Fibroblast of mammary gland (primary cell): Measurements from ENCODE around the gene NQO2.

Experiments used
- DNase-seq: peaks from one replicate; pipeline ENCODE4 v3.0.0-alpha.2; 2010; ENCODE audit warnings: low read depth
- H3K4me3 ChIP-seq: 2 replicates; pipeline ENCODE4 v1.5.1; 2011; ENCODE audit warnings: low read depth, mild to moderate bottlenecking, low read length, moderate library complexity; ENCODE audit not compliant: control insufficient read depth
- TF ChIP-seq, protein P1 (sequence below): conservative IDR thresholded peaks from 2 replicates; pipeline ENCODE4 v1.5.1; 2011; ENCODE audit warnings: low read depth, low read length, inconsistent platforms; ENCODE audit not compliant: control insufficient read depth, insufficient read depth

The NQO2 gene

DNA sequence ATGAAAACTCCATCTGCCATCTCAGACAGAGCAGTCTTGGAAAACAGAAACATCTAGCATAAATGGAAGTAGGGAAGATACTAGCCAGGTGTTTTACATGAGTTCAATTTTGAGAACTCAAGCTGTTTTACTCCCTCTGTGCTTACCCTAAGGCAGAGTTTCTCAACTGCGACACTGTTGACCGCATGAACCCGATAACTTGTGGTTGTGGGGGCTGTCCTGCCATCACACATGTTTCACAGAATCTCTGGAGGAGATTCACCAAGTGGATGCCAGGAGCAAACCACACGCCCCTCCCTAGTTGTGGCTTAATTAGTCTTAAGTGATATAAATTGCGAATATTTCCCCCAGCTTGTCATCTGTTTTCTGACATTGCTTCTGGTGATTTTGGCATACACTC, 26.0 kb upstream of the NQO2 start:
- peak; percentile 87 for DNase-seq
- no peak overlapping the region for H3K4me3 ChIP-seq
- TF ChIP-seq, protein P1, sequence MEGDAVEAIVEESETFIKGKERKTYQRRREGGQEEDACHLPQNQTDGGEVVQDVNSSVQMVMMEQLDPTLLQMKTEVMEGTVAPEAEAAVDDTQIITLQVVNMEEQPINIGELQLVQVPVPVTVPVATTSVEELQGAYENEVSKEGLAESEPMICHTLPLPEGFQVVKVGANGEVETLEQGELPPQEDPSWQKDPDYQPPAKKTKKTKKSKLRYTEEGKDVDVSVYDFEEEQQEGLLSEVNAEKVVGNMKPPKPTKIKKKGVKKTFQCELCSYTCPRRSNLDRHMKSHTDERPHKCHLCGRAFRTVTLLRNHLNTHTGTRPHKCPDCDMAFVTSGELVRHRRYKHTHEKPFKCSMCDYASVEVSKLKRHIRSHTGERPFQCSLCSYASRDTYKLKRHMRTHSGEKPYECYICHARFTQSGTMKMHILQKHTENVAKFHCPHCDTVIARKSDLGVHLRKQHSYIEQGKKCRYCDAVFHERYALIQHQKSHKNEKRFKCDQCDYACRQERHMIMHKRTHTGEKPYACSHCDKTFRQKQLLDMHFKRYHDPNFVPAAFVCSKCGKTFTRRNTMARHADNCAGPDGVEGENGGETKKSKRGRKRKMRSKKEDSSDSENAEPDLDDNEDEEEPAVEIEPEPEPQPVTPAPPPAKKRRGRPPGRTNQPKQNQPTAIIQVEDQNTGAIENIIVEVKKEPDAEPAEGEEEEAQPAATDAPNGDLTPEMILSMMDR, result no peak

DNA sequence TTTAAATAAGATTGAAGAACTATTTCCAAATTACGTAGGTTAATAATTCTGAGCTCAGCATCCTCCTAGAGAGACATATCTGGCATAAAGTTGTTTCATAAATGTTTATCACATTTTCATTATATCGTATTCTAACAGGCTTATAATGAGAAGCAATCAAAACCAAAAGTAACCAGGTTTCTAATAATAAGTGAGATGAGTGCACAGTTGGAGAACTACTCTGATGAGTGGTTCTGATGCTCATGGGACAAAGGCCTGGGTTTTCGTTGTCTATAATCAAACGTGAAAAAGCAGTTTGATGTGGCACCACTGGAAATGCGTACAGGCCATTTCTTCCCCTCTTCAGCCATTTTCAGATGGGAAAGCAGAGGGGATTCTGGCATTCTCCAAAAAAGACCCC, 23.6 kb upstream of the NQO2 start:
- TF ChIP-seq, protein P1, result no peak
- H3K4me3 ChIP-seq, result no peak overlapping the region
- no peak for DNase-seq

DNA sequence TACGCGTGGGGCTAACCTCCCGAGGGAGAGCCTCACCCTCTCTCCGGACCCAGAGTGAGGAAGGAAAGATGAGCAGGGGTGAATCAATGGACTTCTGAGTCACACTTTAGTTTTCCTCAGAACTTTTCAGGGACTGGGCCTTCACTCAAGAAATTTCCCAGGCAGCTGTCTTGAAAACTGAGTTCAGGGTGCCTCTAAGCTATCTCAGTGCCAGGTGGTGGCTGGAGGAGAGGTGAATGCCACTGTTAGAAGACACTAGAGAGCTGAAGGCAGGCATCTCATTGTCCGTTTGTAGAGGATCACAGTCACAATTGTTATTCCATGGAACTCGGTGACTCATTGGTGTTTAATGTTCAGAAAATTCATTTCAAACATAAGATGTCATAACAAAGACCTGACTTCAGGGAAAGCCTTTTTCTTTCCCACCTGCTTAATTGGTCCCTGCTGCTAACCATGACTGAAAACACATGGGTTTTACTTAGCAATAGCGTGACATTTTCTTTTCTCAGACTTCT, 23.1 kb upstream of the NQO2 start:
- TF ChIP-seq, protein P1, result no peak
- no peak overlapping the region for H3K4me3 ChIP-seq
- peak; percentile 93 for DNase-seq

DNA sequence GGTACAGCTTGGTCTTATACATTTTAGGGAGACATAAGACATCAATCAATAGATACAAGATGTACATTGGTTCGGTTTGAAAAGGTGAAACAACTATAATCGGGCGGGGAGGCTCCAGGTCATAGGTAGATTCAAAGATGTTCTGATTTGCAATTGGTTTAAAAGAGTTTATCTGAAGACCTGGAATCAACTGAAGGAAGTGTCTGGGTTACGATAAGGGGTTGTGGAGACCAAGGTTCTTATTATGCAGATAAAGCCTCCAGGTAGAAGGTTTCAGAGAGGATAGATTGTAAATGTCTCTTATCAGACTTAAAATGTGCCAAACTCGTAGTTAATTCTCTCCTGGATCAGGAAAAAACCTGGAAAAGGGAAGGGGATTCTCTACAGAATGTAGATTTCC, 22.4 kb upstream of the NQO2 start:
- TF ChIP-seq, protein P1, result no peak
- no peak for DNase-seq
- no peak overlapping the region for H3K4me3 ChIP-seq

DNA sequence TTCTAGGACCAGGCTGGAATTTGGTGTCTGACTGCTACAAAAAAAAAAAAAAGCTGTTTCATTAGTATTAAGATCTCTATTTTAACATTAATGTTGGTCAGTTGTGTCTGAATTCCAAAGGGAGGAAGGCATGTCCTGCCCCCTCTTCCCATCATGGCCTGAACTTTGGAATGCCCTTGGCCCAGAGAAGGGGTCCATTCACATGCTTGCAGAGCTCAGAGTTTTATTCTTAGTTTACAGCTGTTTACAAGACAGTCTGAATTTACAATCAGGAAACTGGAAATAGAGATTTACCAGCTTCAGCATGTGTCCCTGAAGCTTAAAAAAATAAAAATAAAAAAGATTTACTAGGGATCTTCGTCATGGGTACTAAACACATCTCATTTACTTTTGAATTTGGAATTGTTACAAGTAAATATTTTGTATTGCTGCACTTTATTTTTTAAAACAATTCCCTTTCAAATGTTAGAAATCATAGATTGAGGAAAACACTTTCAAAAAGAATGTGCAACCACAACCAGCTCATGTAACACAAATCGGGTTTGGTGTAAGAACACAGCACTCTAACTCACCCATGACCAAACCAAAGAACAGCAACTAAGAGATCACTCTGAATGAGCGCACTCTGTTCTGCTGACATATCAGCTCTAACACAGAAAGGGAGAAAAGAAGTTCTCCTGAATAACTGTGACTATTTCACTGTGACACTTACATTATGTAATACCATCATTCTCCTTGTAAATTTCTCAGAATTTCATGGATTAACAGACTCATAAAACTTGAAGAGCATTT, 21.7 kb upstream of the NQO2 start:
- DNase-seq, result no peak
- no peak overlapping the region for H3K4me3 ChIP-seq
- TF ChIP-seq, protein P1, result no peak

DNA sequence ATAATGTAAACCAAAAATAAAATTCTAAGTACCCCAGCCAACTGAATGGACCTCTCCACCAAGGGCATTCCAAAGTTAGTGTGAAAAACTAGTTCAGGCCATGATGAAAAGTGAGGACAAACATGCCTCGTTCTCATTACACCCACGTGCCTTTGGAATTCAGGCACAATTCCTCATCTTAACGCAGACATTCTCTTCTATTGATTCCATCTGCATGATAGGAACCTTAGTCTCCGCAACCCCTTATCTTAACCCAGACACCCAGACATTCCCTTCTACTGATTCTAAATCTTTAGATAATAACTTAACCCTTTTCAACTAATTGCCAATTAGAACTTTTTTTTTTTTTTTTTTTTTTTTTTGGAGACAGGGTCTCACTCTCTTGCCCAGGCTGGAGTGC, 20.8 kb upstream of the NQO2 start:
- TF ChIP-seq, protein P1, result no peak
- H3K4me3 ChIP-seq, result no peak overlapping the region
- no peak for DNase-seq
